ENCODE results near the gene RETSAT.

DNA sequence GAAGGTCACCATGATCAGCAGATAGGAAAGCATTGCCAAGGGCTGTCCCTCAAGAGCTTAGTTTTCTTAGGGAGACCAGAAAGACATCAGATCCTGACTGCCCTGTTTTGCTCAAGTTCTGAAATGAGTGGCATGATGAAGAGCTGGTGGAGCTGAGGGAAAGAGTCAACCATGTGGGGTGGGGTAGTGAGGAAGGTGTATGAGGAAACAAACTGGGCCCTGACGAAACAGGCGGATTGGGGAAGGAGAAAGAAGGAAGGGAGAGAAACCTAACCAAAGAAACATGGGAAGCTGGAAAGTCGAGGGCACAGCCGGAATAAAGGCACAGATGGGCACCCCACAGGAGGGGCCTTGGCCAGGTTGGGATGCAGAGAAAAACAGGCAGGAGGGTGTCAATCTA lies 34.5 kb downstream of the RETSAT start:
- TF ChIP-seq, protein P1, sequence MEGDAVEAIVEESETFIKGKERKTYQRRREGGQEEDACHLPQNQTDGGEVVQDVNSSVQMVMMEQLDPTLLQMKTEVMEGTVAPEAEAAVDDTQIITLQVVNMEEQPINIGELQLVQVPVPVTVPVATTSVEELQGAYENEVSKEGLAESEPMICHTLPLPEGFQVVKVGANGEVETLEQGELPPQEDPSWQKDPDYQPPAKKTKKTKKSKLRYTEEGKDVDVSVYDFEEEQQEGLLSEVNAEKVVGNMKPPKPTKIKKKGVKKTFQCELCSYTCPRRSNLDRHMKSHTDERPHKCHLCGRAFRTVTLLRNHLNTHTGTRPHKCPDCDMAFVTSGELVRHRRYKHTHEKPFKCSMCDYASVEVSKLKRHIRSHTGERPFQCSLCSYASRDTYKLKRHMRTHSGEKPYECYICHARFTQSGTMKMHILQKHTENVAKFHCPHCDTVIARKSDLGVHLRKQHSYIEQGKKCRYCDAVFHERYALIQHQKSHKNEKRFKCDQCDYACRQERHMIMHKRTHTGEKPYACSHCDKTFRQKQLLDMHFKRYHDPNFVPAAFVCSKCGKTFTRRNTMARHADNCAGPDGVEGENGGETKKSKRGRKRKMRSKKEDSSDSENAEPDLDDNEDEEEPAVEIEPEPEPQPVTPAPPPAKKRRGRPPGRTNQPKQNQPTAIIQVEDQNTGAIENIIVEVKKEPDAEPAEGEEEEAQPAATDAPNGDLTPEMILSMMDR (conservative IDR thresholded peaks at IDR 0.05; ENCODE audit: low read length): no peak
- no peak for TF ChIP-seq EZH2phosphoT487 (IDR thresholded peaks at IDR 0.05; ENCODE audit: borderline replicate concordance)

Measured in Loucy (cell line).